Upper lobe of left lung (tissue), 4 donors: ENCODE results near the gene SCNN1G.

Experiments
- CTCF ChIP-seq, 6 experiments: fragments of 450-650 bp in 4 of 6; fragments of 200-600 bp in 2 of 6; sonication (generic) in 2 of 6; IDR thresholded peaks; one replicate each; pipeline ENCODE4 v1.5.1; 2016 to 2019; ENCODE audit warnings: antibody characterized with exemption in 6 of 6
- EP300 ChIP-seq, 4 donors: sonication (generic); formaldehyde crosslinking; IDR thresholded peaks; one replicate each; pipeline ENCODE4 v1.5.1; 2017; ENCODE audit warnings: antibody characterized with exemption in 4 of 4, control low read depth in 2 of 4
- POLR2A ChIP-seq, 4 donors: fragments of 450-650 bp; IDR thresholded peaks; one replicate each; pipeline ENCODE4 v1.5.1; 2016 to 2017; ENCODE audit warnings: antibody characterized with exemption in 4 of 4, mild to moderate bottlenecking in 2 of 4
- POLR2AphosphoS5 ChIP-seq, 2 donors: sonication (generic); formaldehyde crosslinking; IDR thresholded peaks; one replicate each; pipeline ENCODE4 v1.5.1; 2017; ENCODE audit warnings: antibody characterized with exemption in 2 of 2

GRCh38 chr16:23134274-23134673, 48.3 kb upstream of the SCNN1G start:
- TF ChIP-seq CTCF (IDR thresholded peaks at IDR 0.05) (no peak), POLR2AphosphoS5 (IDR thresholded peaks at IDR 0.05) (no peak), POLR2A (IDR thresholded peaks at IDR 0.05) (no peak), EP300 (IDR thresholded peaks at IDR 0.05) (no peak)
